Stomach (tissue), 4 donors: ENCODE measurements around the gene PPIF.

ENCODE experiments used
- POLR2A ChIP-seq, 4 donors: fragments of 450-650 bp; IDR thresholded peaks; one replicate each; pipeline ENCODE4 v1.6.1; 2016; ENCODE audit warnings: antibody characterized with exemption in 4 of 4, control low read depth in 2 of 4, mild to moderate bottlenecking in 1 of 4, moderate library complexity in 1 of 4
- TF ChIP-seq, protein P1 (sequence below), 7 experiments: fragments of 450-650 bp in 4 of 7; fragments of 200-600 bp in 3 of 7; sonication (generic) in 3 of 7; IDR thresholded peaks; one replicate each; pipeline ENCODE4 v1.5.1; 2016 to 2019; ENCODE audit warnings: antibody characterized with exemption in 7 of 7, control low read depth in 2 of 7, mild to moderate bottlenecking in 1 of 7

DNA sequence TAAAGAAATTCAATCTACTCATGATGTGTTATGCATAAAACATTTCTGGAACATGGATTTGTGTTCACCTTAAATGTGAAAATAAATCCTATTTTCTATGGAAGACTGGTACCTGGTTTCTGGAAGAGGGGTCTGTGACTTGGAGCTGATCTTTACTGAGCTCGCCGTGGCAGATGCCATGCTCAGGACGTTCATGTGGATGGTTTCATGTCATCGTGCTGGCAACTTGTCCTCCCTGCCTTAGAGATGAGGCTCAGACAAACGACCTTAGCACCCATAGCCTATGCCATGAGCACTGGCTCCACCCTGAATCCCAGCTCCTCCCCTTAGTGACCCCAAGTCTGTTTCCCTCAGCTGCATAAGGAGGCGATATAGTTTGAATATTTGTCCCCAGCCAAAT lies 7.3 kb downstream of the PPIF start:
- TF ChIP-seq, protein P1, sequence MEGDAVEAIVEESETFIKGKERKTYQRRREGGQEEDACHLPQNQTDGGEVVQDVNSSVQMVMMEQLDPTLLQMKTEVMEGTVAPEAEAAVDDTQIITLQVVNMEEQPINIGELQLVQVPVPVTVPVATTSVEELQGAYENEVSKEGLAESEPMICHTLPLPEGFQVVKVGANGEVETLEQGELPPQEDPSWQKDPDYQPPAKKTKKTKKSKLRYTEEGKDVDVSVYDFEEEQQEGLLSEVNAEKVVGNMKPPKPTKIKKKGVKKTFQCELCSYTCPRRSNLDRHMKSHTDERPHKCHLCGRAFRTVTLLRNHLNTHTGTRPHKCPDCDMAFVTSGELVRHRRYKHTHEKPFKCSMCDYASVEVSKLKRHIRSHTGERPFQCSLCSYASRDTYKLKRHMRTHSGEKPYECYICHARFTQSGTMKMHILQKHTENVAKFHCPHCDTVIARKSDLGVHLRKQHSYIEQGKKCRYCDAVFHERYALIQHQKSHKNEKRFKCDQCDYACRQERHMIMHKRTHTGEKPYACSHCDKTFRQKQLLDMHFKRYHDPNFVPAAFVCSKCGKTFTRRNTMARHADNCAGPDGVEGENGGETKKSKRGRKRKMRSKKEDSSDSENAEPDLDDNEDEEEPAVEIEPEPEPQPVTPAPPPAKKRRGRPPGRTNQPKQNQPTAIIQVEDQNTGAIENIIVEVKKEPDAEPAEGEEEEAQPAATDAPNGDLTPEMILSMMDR (IDR thresholded peaks at IDR 0.05): no peak
- no peak for TF ChIP-seq POLR2A (IDR thresholded peaks at IDR 0.05)
